Stomach (tissue), 4 donors: Measurements from ENCODE around the gene BCAP29.

ENCODE experiments used
- EP300 ChIP-seq: sonication (generic); formaldehyde crosslinking; IDR thresholded peaks from one replicate; pipeline ENCODE4 v1.6.1; 2017; ENCODE audit warnings: antibody characterized with exemption
- TF ChIP-seq, protein P1 (sequence below), 7 experiments: fragments of 450-650 bp in 4 of 7; fragments of 200-600 bp in 3 of 7; sonication (generic) in 3 of 7; IDR thresholded peaks; one replicate each; pipeline ENCODE4 v1.5.1; 2016 to 2019; ENCODE audit warnings: antibody characterized with exemption in 7 of 7, control low read depth in 2 of 7, mild to moderate bottlenecking in 1 of 7

DNA sequence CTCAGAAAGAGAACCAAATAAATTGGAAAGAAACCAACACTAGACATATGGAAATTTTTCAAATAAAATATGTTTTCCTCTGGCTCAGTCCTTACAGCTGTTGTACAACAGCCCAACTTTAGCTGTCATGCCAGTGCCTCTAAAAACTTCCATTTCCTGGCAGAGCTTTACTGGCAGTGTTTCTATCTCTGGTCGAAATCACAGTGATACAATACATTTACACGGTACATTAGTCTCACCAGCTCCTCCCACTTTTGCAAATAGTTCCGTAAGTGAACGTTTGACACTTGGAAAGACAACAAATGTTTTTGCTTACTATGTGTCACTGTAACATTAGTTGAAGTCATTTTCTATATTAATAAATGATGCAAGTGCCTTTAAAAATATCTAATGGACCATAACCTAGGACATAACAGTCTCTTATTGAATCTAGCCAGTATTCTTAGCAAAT, 29.8 kb downstream of the BCAP29 start:
- TF ChIP-seq, protein P1, sequence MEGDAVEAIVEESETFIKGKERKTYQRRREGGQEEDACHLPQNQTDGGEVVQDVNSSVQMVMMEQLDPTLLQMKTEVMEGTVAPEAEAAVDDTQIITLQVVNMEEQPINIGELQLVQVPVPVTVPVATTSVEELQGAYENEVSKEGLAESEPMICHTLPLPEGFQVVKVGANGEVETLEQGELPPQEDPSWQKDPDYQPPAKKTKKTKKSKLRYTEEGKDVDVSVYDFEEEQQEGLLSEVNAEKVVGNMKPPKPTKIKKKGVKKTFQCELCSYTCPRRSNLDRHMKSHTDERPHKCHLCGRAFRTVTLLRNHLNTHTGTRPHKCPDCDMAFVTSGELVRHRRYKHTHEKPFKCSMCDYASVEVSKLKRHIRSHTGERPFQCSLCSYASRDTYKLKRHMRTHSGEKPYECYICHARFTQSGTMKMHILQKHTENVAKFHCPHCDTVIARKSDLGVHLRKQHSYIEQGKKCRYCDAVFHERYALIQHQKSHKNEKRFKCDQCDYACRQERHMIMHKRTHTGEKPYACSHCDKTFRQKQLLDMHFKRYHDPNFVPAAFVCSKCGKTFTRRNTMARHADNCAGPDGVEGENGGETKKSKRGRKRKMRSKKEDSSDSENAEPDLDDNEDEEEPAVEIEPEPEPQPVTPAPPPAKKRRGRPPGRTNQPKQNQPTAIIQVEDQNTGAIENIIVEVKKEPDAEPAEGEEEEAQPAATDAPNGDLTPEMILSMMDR (IDR thresholded peaks at IDR 0.05), result no peak
- no peak for TF ChIP-seq EP300
